Measurements from ENCODE around the gene FOXL2NB. TPM values are rescaled to one million over a fixed set of nuclear protein-coding genes. Genes with fewer than 3 reads are reported as not detected.

The FOXL2NB gene
- total RNA-seq, 4 donors from 2014 or later = 1.3 to 22.7 (median 12.2) TPM

GRCh38 chr3:138912237-138912636 lies 34.8 kb upstream of the FOXL2NB start:
- H3K4me3 ChIP-seq = no peak overlapping the region
- no peaks in the 10 kb centered on the region for H3K36me3 ChIP-seq
- H3K27ac ChIP-seq = no peak overlapping the region
- H3K4me1 ChIP-seq = no peaks in the 10 kb centered on the region
- intact Hi-C loops (cut with DNase I; ENCODE audit: low total_unique reads) = no loop called here
- no peak for DNase-seq
- no peaks in the 10 kb centered on the region for H3K9me3 ChIP-seq
- no peak for TF ChIP-seq POLR2A (IDR thresholded peaks at IDR 0.05)
- no peak for TF ChIP-seq CTCF (IDR thresholded peaks at IDR 0.05)
- no peaks in the 10 kb centered on the region for H3K27me3 ChIP-seq

GRCh38 chr3:138913766-138914165 lies 33.3 kb upstream of the FOXL2NB start:
- TF ChIP-seq POLR2A (IDR thresholded peaks at IDR 0.05) = no peak
- no peak for TF ChIP-seq CTCF (IDR thresholded peaks at IDR 0.05)
- no peaks in the 10 kb centered on the region for H3K36me3 ChIP-seq
- H3K27me3 ChIP-seq = no peaks in the 10 kb centered on the region
- no peak for DNase-seq
- no peaks in the 10 kb centered on the region for H3K9me3 ChIP-seq
- H3K27ac ChIP-seq = no peak overlapping the region
- intact Hi-C loops (cut with DNase I; ENCODE audit: low total_unique reads) = no loop called here
- no peak overlapping the region for H3K4me3 ChIP-seq
- H3K4me1 ChIP-seq = no peaks in the 10 kb centered on the region

GRCh38 chr3:138914870-138915502 lies 32.0 kb upstream of the FOXL2NB start:
- Histone ChIP-seq H3K27ac (peak overlapping the region; percentile 89 to 96), H3K36me3 (no peaks in the 10 kb centered on the region), H3K4me1 (no peaks in the 10 kb centered on the region), H3K27me3 (no peaks in the 10 kb centered on the region), H3K9me3 (no peaks in the 10 kb centered on the region), H3K4me3 (peak overlapping the region; percentile 59 to 72)
- intact Hi-C loops (cut with DNase I; ENCODE audit: low total_unique reads) = loop anchor here (5.0 kb wide), 1 partner anchor 323 kb away; the partner anchor contains the start of gene CEP70
- TF ChIP-seq CTCF (IDR thresholded peaks at IDR 0.05) (no peak), POLR2A (IDR thresholded peaks at IDR 0.05) (no peak)
- no peak for DNase-seq

- no peaks in the 10 kb centered on the region for H3K27me3 ChIP-seq
Measured at GRCh38 chr3:138915503-138916498, 31.2 kb upstream of the FOXL2NB start.

More at GRCh38 chr3:138915503-138916498, 31.2 kb upstream of the FOXL2NB start:
- H3K36me3 ChIP-seq = no peaks in the 10 kb centered on the region
- H3K4me3 ChIP-seq = peak overlapping the region; percentile 59 to 72
- intact Hi-C loops (cut with DNase I; ENCODE audit: low total_unique reads) = loop anchor here (5.0 kb wide), 1 partner anchor 324 kb away; the partner anchor contains the start of gene CEP70
- DNase-seq = peak; percentile 94
- TF ChIP-seq CTCF (IDR thresholded peaks at IDR 0.05) (peak; percentile 80 to 98 (median 90)), POLR2A (IDR thresholded peaks at IDR 0.05) (peak in 1 of 2 donors; percentile 23)
- H3K4me1 ChIP-seq = no peaks in the 10 kb centered on the region
- H3K27ac ChIP-seq = peak overlapping the region; percentile 89 to 96
- H3K9me3 ChIP-seq = no peaks in the 10 kb centered on the region

Data from uterus (tissue), 4 donors.